H1 (cell line): Measurements from ENCODE around the gene USP20. TPM values are rescaled to one million over a fixed set of nuclear protein-coding genes. Genes with fewer than 3 reads are reported as not detected.
A peak's percentile ranks its signal among the peaks of the same experiment; 100 is the strongest.

ENCODE experiments used
- CTCF ChIA-PET: fragments of 300-600 bp; sonication (Branson Sonifier 250); formaldehyde crosslinking; loops from one replicate; lab custom pipeline; 2021; ENCODE audit not compliant: partially characterized antibody; lab: Charles Lee
- POLR2A ChIA-PET: fragments of 300-600 bp; sonication (Branson Sonifier 250); formaldehyde crosslinking; loops from one replicate; lab custom pipeline; 2021; ENCODE audit warnings: inconsistent platforms; ENCODE audit not compliant: partially characterized antibody; lab: Charles Lee
- DNase-seq, 2 experiments: peaks; one replicate each; pipeline versions ENCODE4 v3.0.0 to v3.0.0-alpha.2; 2010 to 2022; ENCODE audit warnings: low spot score in 2 of 2, low read depth in 1 of 2, mixed read lengths in 1 of 2
- FAIRE-seq: peaks from 2 replicates; lab custom pipeline; 2011; peaks lifted over from hg19 to GRCh38; lab: Jason Lieb, UNC
- H2AFZ ChIP-seq: 2 replicates; pipeline ENCODE4 v1.8.1; 2012; ENCODE audit warnings: low read length, inconsistent platforms
- H2AK5ac ChIP-seq: 2 replicates; pipeline ENCODE4 v1.6.1; 2013; ENCODE audit warnings: low read depth, low read length
- H2BK120ac ChIP-seq: replicated peaks from 2 replicates; pipeline ENCODE3; 2013; ENCODE audit warnings: low read depth, low read length, inconsistent platforms
- H2BK12ac ChIP-seq: 2 replicates; pipeline ENCODE4 v1.6.1; 2013; ENCODE audit warnings: low read depth, low read length
- H2BK15ac ChIP-seq: 2 replicates; pipeline ENCODE4 v1.6.1; 2013; ENCODE audit warnings: low read length
- H2BK20ac ChIP-seq: 2 replicates; pipeline ENCODE4 v1.6.1; 2013; ENCODE audit warnings: low read length
- H2BK5ac ChIP-seq: 2 replicates; pipeline ENCODE4 v1.6.1; 2013; ENCODE audit warnings: low read depth, low read length
- H3K14ac ChIP-seq: 2 replicates; pipeline ENCODE4 v1.6.1; 2013; ENCODE audit warnings: inconsistent platforms; ENCODE audit not compliant: insufficient read length
- H3K18ac ChIP-seq: 2 replicates; pipeline ENCODE4 v1.6.1; 2013; ENCODE audit warnings: low read length; ENCODE audit errors: extremely low read depth
- H3K23ac ChIP-seq: 2 replicates; pipeline ENCODE4 v1.6.1; 2013; ENCODE audit warnings: inconsistent platforms; ENCODE audit not compliant: insufficient read length
- H3K23me2 ChIP-seq: 2 replicates; pipeline ENCODE4 v1.6.1; 2013; ENCODE audit warnings: low read depth, low read length
- H3K27ac ChIP-seq: 2 replicates; pipeline ENCODE4 v1.6.1; 2011; ENCODE audit warnings: low read depth, low read length, inconsistent platforms
- H3K27me3 ChIP-seq, 4 experiments: replicated peaks in 1 of 4; 1 replicate in 1 of 4; 2 replicates in 3 of 4; pipeline versions ENCODE4 v1.6.1 to v1.8.1; 2011 to 2013; ENCODE audit warnings: low read length in 3 of 4, mild to moderate bottlenecking in 3 of 4, inconsistent platforms in 2 of 4, mixed read lengths in 2 of 4, moderate library complexity in 1 of 4; ENCODE audit not compliant: control insufficient read depth in 3 of 4, insufficient read depth in 3 of 4; ENCODE audit errors: extremely low read depth in 1 of 4
- H3K36me3 ChIP-seq, 4 experiments: 2 replicates each; pipeline versions ENCODE4 v1.6.1 to v1.8.1; 2011 to 2013; ENCODE audit warnings: mild to moderate bottlenecking in 4 of 4, low read length in 3 of 4, moderate library complexity in 2 of 4, control low read depth in 1 of 4, inconsistent platforms in 1 of 4; ENCODE audit not compliant: insufficient read depth in 4 of 4, control insufficient read depth in 2 of 4
- H3K4ac ChIP-seq: replicated peaks from 2 replicates; pipeline ENCODE3; 2013; ENCODE audit warnings: low read length, low read depth, mixed read lengths, inconsistent platforms; ENCODE audit not compliant: insufficient read length
- H3K4me1 ChIP-seq, 4 experiments: replicated peaks in 1 of 4; 1 replicate in 1 of 4; 2 replicates in 3 of 4; pipeline versions ENCODE4 v1.6.1 to v1.8.1; 2011 to 2013; ENCODE audit warnings: low read length in 3 of 4, inconsistent platforms in 2 of 4, mixed read lengths in 1 of 4; ENCODE audit not compliant: insufficient read depth in 4 of 4, control insufficient read depth in 3 of 4
- H3K4me2 ChIP-seq, 2 experiments: 2 replicates each; pipeline versions ENCODE4 v1.6.1 to v1.8.1; 2011 to 2013; ENCODE audit warnings: low read depth in 2 of 2, low read length in 2 of 2, control low read depth in 1 of 2, inconsistent platforms in 1 of 2, mild to moderate bottlenecking in 1 of 2; ENCODE audit not compliant: insufficient read depth in 1 of 2
- H3K4me3 ChIP-seq, 4 experiments: fragments of 200-600, 300-600 bp in 1 of 4; sonication (generic), shearing (Covaris generic), sonication (Bioruptor Twin) in 1 of 4; 2 replicates each; pipeline versions ENCODE4 v1.5.1 to v1.8.1; 2011 to 2016; ENCODE audit warnings: low read length in 4 of 4, low read depth in 3 of 4, control low read depth in 2 of 4, inconsistent platforms in 2 of 4, mild to moderate bottlenecking in 2 of 4, mixed read lengths in 1 of 4, moderate library complexity in 1 of 4; ENCODE audit not compliant: insufficient read depth in 2 of 4; ENCODE audit errors: extremely low read depth in 1 of 4
- H3K56ac ChIP-seq: replicated peaks from 2 replicates; pipeline ENCODE3; 2013; ENCODE audit warnings: low read depth, mild to moderate bottlenecking, mixed read lengths, low read length, inconsistent platforms; ENCODE audit not compliant: insufficient read length
- H3K79me1 ChIP-seq: 2 replicates; pipeline ENCODE4 v1.6.1; 2013; ENCODE audit warnings: low read depth, low read length, control low read depth
- H3K79me2 ChIP-seq, 2 experiments: 2 replicates each; pipeline versions ENCODE4 v1.6.1 to v1.8.1; 2012 to 2013; ENCODE audit warnings: low read length in 2 of 2, mild to moderate bottlenecking in 2 of 2, inconsistent platforms in 1 of 2; ENCODE audit not compliant: insufficient read depth in 2 of 2, control insufficient read depth in 1 of 2
- H3K9ac ChIP-seq, 4 experiments: replicated peaks in 1 of 4; 1 replicate in 1 of 4; 2 replicates in 3 of 4; pipeline versions ENCODE4 v1.6.1 to v1.8.1; 2011 to 2013; ENCODE audit warnings: low read depth in 3 of 4, low read length in 3 of 4, control low read depth in 2 of 4, mild to moderate bottlenecking in 2 of 4, moderate library complexity in 2 of 4, inconsistent platforms in 1 of 4; ENCODE audit errors: extremely low read depth in 1 of 4
- H3K9me3 ChIP-seq, 2 experiments: 2 replicates each; pipeline versions ENCODE4 v1.6.1 to v1.8.1; 2012 to 2013; ENCODE audit warnings: mild to moderate bottlenecking in 2 of 2, moderate library complexity in 2 of 2, control low read depth in 1 of 2, inconsistent platforms in 1 of 2, low read depth in 1 of 2, low read length in 1 of 2, mixed read lengths in 1 of 2; ENCODE audit not compliant: insufficient read depth in 2 of 2
- H4K20me1 ChIP-seq, 2 experiments: replicated peaks in 1 of 2; 2 replicates each; pipeline versions ENCODE3 to v1.8.1; 2011 to 2013; ENCODE audit warnings: inconsistent platforms in 2 of 2, low read length in 2 of 2, mild to moderate bottlenecking in 1 of 2; ENCODE audit not compliant: insufficient read depth in 2 of 2, control insufficient read depth in 1 of 2
- H4K5ac ChIP-seq: 2 replicates; pipeline ENCODE4 v1.6.1; 2013; ENCODE audit warnings: low read length, low read depth, mixed read lengths, inconsistent platforms; ENCODE audit not compliant: insufficient read length
- H4K8ac ChIP-seq: 2 replicates; pipeline ENCODE4 v1.8.0; 2013; ENCODE audit warnings: mild to moderate bottlenecking, moderate library complexity, low read length, inconsistent platforms; ENCODE audit not compliant: insufficient read depth; ENCODE audit errors: extremely low read depth
- H4K91ac ChIP-seq: replicated peaks from 2 replicates; pipeline ENCODE3; 2013; ENCODE audit warnings: low read length, mixed read lengths, inconsistent platforms; ENCODE audit not compliant: insufficient read length
- BRCA1 ChIP-seq: IDR thresholded peaks from 2 replicates; pipeline ENCODE4 v1.6.1; 2012; ENCODE audit warnings: low read depth, low read length, improper control_type of control experiment
- POLR2AphosphoS5 ChIP-seq: IDR thresholded peaks from 2 replicates; pipeline ENCODE4 v1.6.1; 2011; ENCODE audit warnings: low read depth, low read length
- WGBS, 2 experiments: shearing (Covaris generic) in 1 of 2; methylation state at CpG; one replicate each; pipeline versions ENCODE4 v1.1.6 to v1.1.7; 2013 to 2015; ENCODE audit warnings: low lambda C conversion rate in 2 of 2, mixed read lengths in 2 of 2, inconsistent platforms in 1 of 2, low coverage in 1 of 2, missing lambda C conversion rate in 1 of 2; ENCODE audit not compliant: insufficient replicate concordance in 2 of 2, insufficient coverage in 1 of 2, insufficient read length in 1 of 2; ENCODE audit errors: extremely low coverage in 1 of 2, missing lambda C conversion rate in 1 of 2; 5-methylcytosine and 5-hydroxymethylcytosine counted together
- polyA plus RNA-seq, 7 experiments: library from polyadenylated mRNA; depleted of rRNA in 3 of 7; stranded (reverse) in 5 of 7; unstranded in 2 of 7; fragments of >200 nt in 5 of 7; fragments of 200-250 nt in 2 of 7; gene quantifications; 1 replicate in 5 of 7; 2 replicates in 1 of 7; 4 replicates in 1 of 7; pipeline versions ENCODE4 v1.2.1 to v1.2.3, GENCODE V29; 2011 to 2013; ENCODE audit warnings: missing spikeins in 2 of 7, mixed read lengths in 2 of 7
- total RNA-seq: library from RNA; stranded (reverse); fragmentation: NEBNext Ultra II Directional; extraction: Animal tissue kit (Norgen Biotek cat#: 25700); gene quantifications from 2 replicates; pipeline ENCODE4 v1.2.1, GENCODE V29; 2021

The USP20 gene
- total and polyA plus RNA-seq, 2 of the 8 experiments (the other 6 are each of a cell fraction or from before 2014, with no cell fraction given) = 13.4 to 23.0 TPM

DNA sequence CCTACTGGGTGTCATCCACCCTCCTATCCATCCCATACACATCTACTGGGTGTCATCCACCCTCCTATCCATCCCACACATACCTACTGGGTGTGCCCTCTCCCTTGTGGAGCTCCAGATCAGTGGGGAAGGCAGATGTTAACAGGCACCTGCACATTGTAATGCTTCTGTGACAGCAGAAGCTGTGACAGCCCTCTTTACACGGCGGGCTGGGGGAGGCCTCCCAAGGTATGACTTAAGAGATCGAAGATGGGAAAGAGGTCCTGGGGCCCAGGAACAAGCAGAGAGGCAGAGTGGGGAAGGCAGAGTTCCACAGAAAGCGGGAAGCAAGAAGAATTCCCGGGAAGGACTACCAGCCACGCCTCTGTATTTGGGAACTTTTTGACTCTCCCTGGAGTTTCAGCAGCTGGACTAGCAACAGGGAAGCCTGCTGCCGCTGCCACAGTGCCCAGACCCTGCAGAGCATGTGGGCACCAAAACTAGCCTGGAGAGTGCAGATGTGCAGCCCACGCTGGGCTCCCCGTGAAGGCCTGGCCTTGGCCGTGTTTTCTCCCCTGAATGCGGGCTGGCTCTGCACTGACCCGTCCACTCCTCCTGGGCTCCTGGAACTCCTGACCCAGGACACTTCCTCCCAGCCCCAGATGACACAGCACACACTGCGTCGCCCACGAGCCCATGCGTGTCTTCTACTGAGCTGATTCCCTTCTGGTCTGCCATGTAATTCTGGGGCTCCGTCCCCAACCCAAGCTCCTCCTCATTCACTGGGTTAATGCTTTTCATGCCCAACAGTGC is 20.6 kb upstream of the USP20 start:
- POLR2A ChIA-PET = interaction anchor here (0.6 to 3.7 kb wide), 2 partner anchors 11 to 85 kb away, joined by 3 to 20 read pairs; partner anchors contain the start of gene TOR1B
- Histone ChIP-seq H3K4me1 (no peaks in the 10 kb centered on the region; a peak in 1 of 7 replicates), H3K4ac (no peak overlapping the region), H3K4me2 (no peak overlapping the region), H2BK120ac (no peak overlapping the region), H2AFZ (no peak overlapping the region), H3K9ac (no peak overlapping the region), H3K18ac (no peak overlapping the region), H3K9me3 (no peaks in the 10 kb centered on the region), H2BK5ac (no peak overlapping the region), H2BK15ac (no peak overlapping the region), H4K91ac (no peak overlapping the region), H2AK5ac (no peak overlapping the region), H3K27ac (no peak overlapping the region), H3K4me3 (no peak overlapping the region), H3K79me1 (no peaks in the 10 kb centered on the region; the same call in 1 of the 2 replicates), H3K23ac (no peak overlapping the region), H3K36me3 (peaks cover 10 to 46% (median 27%) of the 10 kb centered on the region in 4 experiments), H3K27me3 (no peaks in the 10 kb centered on the region), H4K8ac (no peak overlapping the region), H4K5ac (no peak overlapping the region), H3K56ac (no peak overlapping the region), H3K14ac (no peak overlapping the region), H2BK12ac (no peak overlapping the region), H2BK20ac (no peak overlapping the region), H4K20me1 (peaks cover 3 to 15% of the 10 kb centered on the region in 2 experiments), H3K79me2 (no peaks in the 10 kb centered on the region), H3K23me2 (no peaks in the 10 kb centered on the region)
- 94% methylated on average over 17 of the region's 17 CpGs; no CpG with 5 or more reads in 1 of the 2 experiments for WGBS, 2 experiments
- no peak for DNase-seq
- no peak for FAIRE-seq
- CTCF ChIA-PET = no interaction called here
- TF ChIP-seq POLR2AphosphoS5 (peak; percentile 6; the same call in 1 of the 2 replicates), BRCA1 (no peak)
